Measurements from ENCODE around the gene IQGAP3.

The IQGAP3 gene

GRCh38 chr1:156602557-156602993, 30.2 kb upstream of the IQGAP3 start:
- Histone ChIP-seq H3K4me2 (ENCODE audit: low read length) (no peak overlapping the region), H3K9me3 (replicated peaks; ENCODE audit: low read length) (no peaks in the 10 kb centered on the region), H3K9ac (ENCODE audit: low read depth, low read length) (no peak overlapping the region), H3K4me1 (ENCODE audit: control insufficient read depth, insufficient read depth, low read length) (peaks cover 5% of the 10 kb centered on the region), H3K27me3 (ENCODE audit: control insufficient read depth, insufficient read depth, low read length) (no peaks in the 10 kb centered on the region), H3K36me3 (ENCODE audit: insufficient read depth, low read length) (peaks cover 8% of the 10 kb centered on the region), H3K4me3 (ENCODE audit: low read length) (no peak overlapping the region)

- H3K4me1 ChIP-seq (ENCODE audit: control insufficient read depth, insufficient read depth, low read length) = peaks cover 5% of the 10 kb centered on the region
- H3K36me3 ChIP-seq (ENCODE audit: insufficient read depth, low read length) = peaks cover 14% of the 10 kb centered on the region
These were observed 29.5 kb upstream of the IQGAP3 start for GRCh38 chr1:156601892-156602291.

GRCh38 chr1:156601122-156601830, 28.9 kb upstream of the IQGAP3 start, which contains the start of gene GPATCH4:
GPATCH4 (minus strand) TSS chr1:156601479.
- Histone ChIP-seq H3K36me3 (ENCODE audit: insufficient read depth, low read length) (peaks cover 20% of the 10 kb centered on the region), H3K9me3 (replicated peaks; ENCODE audit: low read length) (no peaks in the 10 kb centered on the region), H3K4me1 (ENCODE audit: control insufficient read depth, insufficient read depth, low read length) (peaks cover 5% of the 10 kb centered on the region), H3K27me3 (ENCODE audit: control insufficient read depth, insufficient read depth, low read length) (no peaks in the 10 kb centered on the region), H3K4me2 (ENCODE audit: low read length) (peak within 1 kb of the TSS; percentile 82), H3K9ac (ENCODE audit: low read depth, low read length) (peak within 1 kb of the TSS; percentile 88), H3K4me3 (ENCODE audit: low read length) (peak within 1 kb of the TSS; percentile 85)

More at GRCh38 chr1:156601892-156602291, 29.5 kb upstream of the IQGAP3 start:
- peak overlapping the region; percentile 88 for H3K9ac ChIP-seq (ENCODE audit: low read depth, low read length)
- no peaks in the 10 kb centered on the region for H3K27me3 ChIP-seq (ENCODE audit: control insufficient read depth, insufficient read depth, low read length)
- peak overlapping the region; percentile 82 for H3K4me2 ChIP-seq (ENCODE audit: low read length)
- no peaks in the 10 kb centered on the region for H3K9me3 ChIP-seq (replicated peaks; ENCODE audit: low read length)
- H3K4me3 ChIP-seq (ENCODE audit: low read length) = peak overlapping the region; percentile 85

GRCh38 chr1:156600733-156601121, 28.4 kb upstream of the IQGAP3 start:
- Histone ChIP-seq H3K9me3 (replicated peaks; ENCODE audit: low read length) (no peaks in the 10 kb centered on the region), H3K9ac (ENCODE audit: low read depth, low read length) (peak overlapping the region; percentile 88), H3K4me1 (ENCODE audit: control insufficient read depth, insufficient read depth, low read length) (peaks cover 5% of the 10 kb centered on the region), H3K27me3 (ENCODE audit: control insufficient read depth, insufficient read depth, low read length) (no peaks in the 10 kb centered on the region), H3K4me3 (ENCODE audit: low read length) (peak overlapping the region; percentile 85), H3K4me2 (ENCODE audit: low read length) (peak overlapping the region; percentile 82), H3K36me3 (ENCODE audit: insufficient read depth, low read length) (peaks cover 26% of the 10 kb centered on the region)

GRCh38 chr1:156599811-156600210, 27.4 kb upstream of the IQGAP3 start:
- H3K4me2 ChIP-seq (ENCODE audit: low read length) = peak overlapping the region; percentile 82
- H3K4me3 ChIP-seq (ENCODE audit: low read length) = no peak overlapping the region
- H3K36me3 ChIP-seq (ENCODE audit: insufficient read depth, low read length) = peaks cover 30% of the 10 kb centered on the region
- no peaks in the 10 kb centered on the region for H3K27me3 ChIP-seq (ENCODE audit: control insufficient read depth, insufficient read depth, low read length)
- H3K9me3 ChIP-seq (replicated peaks; ENCODE audit: low read length) = no peaks in the 10 kb centered on the region
- H3K9ac ChIP-seq (ENCODE audit: low read depth, low read length) = no peak overlapping the region
- H3K4me1 ChIP-seq (ENCODE audit: control insufficient read depth, insufficient read depth, low read length) = peaks cover 5% of the 10 kb centered on the region

GRCh38 chr1:156598731-156599432, 26.5 kb upstream of the IQGAP3 start:
- Histone ChIP-seq H3K4me1 (ENCODE audit: control insufficient read depth, insufficient read depth, low read length) (peaks cover 5% of the 10 kb centered on the region), H3K9ac (ENCODE audit: low read depth, low read length) (no peak overlapping the region), H3K36me3 (ENCODE audit: insufficient read depth, low read length) (peaks cover 38% of the 10 kb centered on the region), H3K27me3 (ENCODE audit: control insufficient read depth, insufficient read depth, low read length) (no peaks in the 10 kb centered on the region), H3K4me2 (ENCODE audit: low read length) (no peak overlapping the region), H3K9me3 (replicated peaks; ENCODE audit: low read length) (no peaks in the 10 kb centered on the region), H3K4me3 (ENCODE audit: low read length) (no peak overlapping the region)

- peaks cover 46% of the 10 kb centered on the region for H3K36me3 ChIP-seq (ENCODE audit: insufficient read depth, low read length)
- H3K4me3 ChIP-seq (ENCODE audit: low read length) = no peak overlapping the region
- peaks cover 5% of the 10 kb centered on the region for H3K4me1 ChIP-seq (ENCODE audit: control insufficient read depth, insufficient read depth, low read length)
- H3K9ac ChIP-seq (ENCODE audit: low read depth, low read length) = no peak overlapping the region
- no peaks in the 10 kb centered on the region for H3K27me3 ChIP-seq (ENCODE audit: control insufficient read depth, insufficient read depth, low read length)
- H3K9me3 ChIP-seq (replicated peaks; ENCODE audit: low read length) = no peaks in the 10 kb centered on the region
- no peak overlapping the region for H3K4me2 ChIP-seq (ENCODE audit: low read length)
These were observed 25.8 kb upstream of the IQGAP3 start for GRCh38 chr1:156598125-156598524.

- Histone ChIP-seq H3K9ac (ENCODE audit: low read depth, low read length) (no peak overlapping the region), H3K27me3 (ENCODE audit: control insufficient read depth, insufficient read depth, low read length) (no peaks in the 10 kb centered on the region), H3K9me3 (replicated peaks; ENCODE audit: low read length) (no peaks in the 10 kb centered on the region), H3K4me2 (ENCODE audit: low read length) (no peak overlapping the region), H3K36me3 (ENCODE audit: insufficient read depth, low read length) (peaks cover 52% of the 10 kb centered on the region), H3K4me3 (ENCODE audit: low read length) (no peak overlapping the region), H3K4me1 (ENCODE audit: control insufficient read depth, insufficient read depth, low read length) (peaks cover 14% of the 10 kb centered on the region)
These were observed 24.1 kb upstream of the IQGAP3 start for GRCh38 chr1:156596426-156596825.

GRCh38 chr1:156595016-156595415, 22.7 kb upstream of the IQGAP3 start:
- no peaks in the 10 kb centered on the region for H3K9me3 ChIP-seq (replicated peaks; ENCODE audit: low read length)
- no peak overlapping the region for H3K4me2 ChIP-seq (ENCODE audit: low read length)
- H3K36me3 ChIP-seq (ENCODE audit: insufficient read depth, low read length) = peaks cover 52% of the 10 kb centered on the region
- peaks cover 15% of the 10 kb centered on the region for H3K4me1 ChIP-seq (ENCODE audit: control insufficient read depth, insufficient read depth, low read length)
- H3K9ac ChIP-seq (ENCODE audit: low read depth, low read length) = no peak overlapping the region
- H3K4me3 ChIP-seq (ENCODE audit: low read length) = no peak overlapping the region
- H3K27me3 ChIP-seq (ENCODE audit: control insufficient read depth, insufficient read depth, low read length) = no peaks in the 10 kb centered on the region

GRCh38 chr1:156594190-156594589, 21.8 kb upstream of the IQGAP3 start:
- Histone ChIP-seq H3K9ac (ENCODE audit: low read depth, low read length) (no peak overlapping the region), H3K9me3 (replicated peaks; ENCODE audit: low read length) (no peaks in the 10 kb centered on the region), H3K4me1 (ENCODE audit: control insufficient read depth, insufficient read depth, low read length) (peaks cover 15% of the 10 kb centered on the region), H3K36me3 (ENCODE audit: insufficient read depth, low read length) (peaks cover 52% of the 10 kb centered on the region), H3K4me3 (ENCODE audit: low read length) (no peak overlapping the region), H3K4me2 (ENCODE audit: low read length) (no peak overlapping the region), H3K27me3 (ENCODE audit: control insufficient read depth, insufficient read depth, low read length) (no peaks in the 10 kb centered on the region)

GRCh38 chr1:156593661-156593989, 21.3 kb upstream of the IQGAP3 start:
- Histone ChIP-seq H3K4me1 (ENCODE audit: control insufficient read depth, insufficient read depth, low read length) (peaks cover 15% of the 10 kb centered on the region), H3K9me3 (replicated peaks; ENCODE audit: low read length) (no peaks in the 10 kb centered on the region), H3K9ac (ENCODE audit: low read depth, low read length) (no peak overlapping the region), H3K36me3 (ENCODE audit: insufficient read depth, low read length) (peaks cover 52% of the 10 kb centered on the region), H3K27me3 (ENCODE audit: control insufficient read depth, insufficient read depth, low read length) (no peaks in the 10 kb centered on the region), H3K4me3 (ENCODE audit: low read length) (no peak overlapping the region), H3K4me2 (ENCODE audit: low read length) (no peak overlapping the region)
